ENCODE data around the gene HSPA2. TPM values are rescaled to one million over a fixed set of nuclear protein-coding genes. Genes with fewer than 3 reads are reported as not detected.

The HSPA2 gene
- polyA plus RNA-seq = 1 to 10 TPM in 1 of 3 donors, under 1 TPM in 2; 0.11 to 1.2 (median 0.73) TPM

- peaks cover 0 to 2% (median 0%) of the 10 kb centered on the region in 6 donors for H3K9me3 Mint-ChIP-seq
- H3K36me3 Mint-ChIP-seq = no peaks in the 10 kb centered on the region
- peaks cover 35 to 40% of the 10 kb centered on the region in 2 donors for H3K4me1 Mint-ChIP-seq
- peaks cover 9 to 31% (median 23%) of the 10 kb centered on the region in 3 donors for H3K27me3 Mint-ChIP-seq (ENCODE audit: low read depth in 3 of 3)
- H3K27ac Mint-ChIP-seq = peak within 1 kb of the TSS; percentile 75 to 96 (median 82)
- H3K4me3 Mint-ChIP-seq = peak within 1 kb of the TSS; percentile 94 to 98 (median 94)
- peak; percentile 94 to 96 (median 95) for DNase-seq
These were observed at the start of gene HSPA2 for GRCh38 chr14:64540208-64541202. TSS of gene HSPA2 (plus strand) at chr14:64540741. CDS start at chr14:64540850, 109 bp downstream.

GRCh38 chr14:64491637-64492036, 48.9 kb upstream of the HSPA2 start:
- Mint-ChIP-seq H3K4me3 (no peak overlapping the region), H3K4me1 (peaks cover 10 to 43% of the 10 kb centered on the region in 2 donors), H3K36me3 (peaks cover 7 to 13% (median 8%) of the 10 kb centered on the region in 3 donors), H3K9me3 (no peaks in the 10 kb centered on the region), H3K27ac (peak overlapping the region in 2 of 6 donors; percentile 24 to 52), H3K27me3 (ENCODE audit: low read depth in 3 of 3) (no peaks in the 10 kb centered on the region)
- no peak for DNase-seq

- H3K4me1 Mint-ChIP-seq = peaks cover 14 to 58% of the 10 kb centered on the region in 2 donors
- no peaks in the 10 kb centered on the region for H3K9me3 Mint-ChIP-seq
- no peaks in the 10 kb centered on the region for H3K27me3 Mint-ChIP-seq (ENCODE audit: low read depth in 3 of 3)
- peaks cover 3 to 14% (median 5%) of the 10 kb centered on the region in 3 donors for H3K36me3 Mint-ChIP-seq
- H3K4me3 Mint-ChIP-seq = no peak overlapping the region
- DNase-seq = no peak
- H3K27ac Mint-ChIP-seq = peak overlapping the region in 3 of 6 donors; percentile 15 to 51 (median 23)
These were observed 47.1 kb upstream of the HSPA2 start for GRCh38 chr14:64493455-64493854.

GRCh38 chr14:64495252-64495651, 45.3 kb upstream of the HSPA2 start:
- Mint-ChIP-seq H3K36me3 (peaks cover 0 to 14% (median 5%) of the 10 kb centered on the region in 3 donors), H3K27me3 (ENCODE audit: low read depth in 3 of 3) (no peaks in the 10 kb centered on the region), H3K4me1 (peaks cover 23 to 73% of the 10 kb centered on the region in 2 donors), H3K27ac (peak overlapping the region in 1 of 6 donors; percentile 43), H3K9me3 (no peaks in the 10 kb centered on the region), H3K4me3 (no peak overlapping the region)
- DNase-seq = no peak

GRCh38 chr14:64496764-64497163, 43.8 kb upstream of the HSPA2 start:
- Mint-ChIP-seq H3K9me3 (no peaks in the 10 kb centered on the region), H3K27ac (peak overlapping the region in 3 of 6 donors; percentile 9 to 69 (median 16)), H3K4me3 (no peak overlapping the region), H3K4me1 (peaks cover 33 to 72% of the 10 kb centered on the region in 2 donors), H3K27me3 (ENCODE audit: low read depth in 3 of 3) (no peaks in the 10 kb centered on the region), H3K36me3 (peaks cover 0 to 14% (median 5%) of the 10 kb centered on the region in 3 donors)
- DNase-seq = no peak

GRCh38 chr14:64500088-64500487, 40.5 kb upstream of the HSPA2 start:
- peak overlapping the region in 2 of 5 donors; percentile 12 to 27 for H3K4me3 Mint-ChIP-seq
- H3K27me3 Mint-ChIP-seq (ENCODE audit: low read depth in 3 of 3) = peaks cover 12 to 19% (median 17%) of the 10 kb centered on the region in 3 donors
- H3K36me3 Mint-ChIP-seq = peaks cover 0 to 8% (median 5%) of the 10 kb centered on the region in 3 donors
- DNase-seq = no peak
- peaks cover 44 to 63% of the 10 kb centered on the region in 2 donors for H3K4me1 Mint-ChIP-seq
- peaks cover 0 to 3% (median 0%) of the 10 kb centered on the region in 6 donors for H3K9me3 Mint-ChIP-seq
- peak overlapping the region; percentile 10 to 100 (median 74) for H3K27ac Mint-ChIP-seq

- Mint-ChIP-seq H3K9me3 (peaks cover 0 to 3% (median 0%) of the 10 kb centered on the region in 6 donors), H3K27me3 (ENCODE audit: low read depth in 3 of 3) (peaks cover 13 to 28% (median 28%) of the 10 kb centered on the region in 3 donors), H3K4me1 (peaks cover 58 to 73% of the 10 kb centered on the region in 2 donors), H3K4me3 (peak overlapping the region; percentile 96 to 100 (median 99)), H3K36me3 (peaks cover 0 to 7% (median 5%) of the 10 kb centered on the region in 3 donors), H3K27ac (peak overlapping the region; percentile 99 to 100 (median 99))
- DNase-seq = no peak
These were observed 39.0 kb upstream of the HSPA2 start for GRCh38 chr14:64501411-64502171.

- Mint-ChIP-seq H3K4me1 (peaks cover 63 to 73% of the 10 kb centered on the region in 2 donors), H3K4me3 (peak overlapping the region; percentile 96 to 100 (median 99)), H3K36me3 (peaks cover 0 to 5% (median 4%) of the 10 kb centered on the region in 3 donors), H3K9me3 (peaks cover 0 to 3% (median 0%) of the 10 kb centered on the region in 6 donors), H3K27me3 (ENCODE audit: low read depth in 3 of 3) (peaks cover 13 to 28% (median 28%) of the 10 kb centered on the region in 3 donors), H3K27ac (peak overlapping the region; percentile 99 to 100 (median 99))
- no peak for DNase-seq
These were observed 38.1 kb upstream of the HSPA2 start for GRCh38 chr14:64502456-64502855.

- peak overlapping the region; percentile 96 to 100 (median 99) for H3K4me3 Mint-ChIP-seq
- H3K27me3 Mint-ChIP-seq (ENCODE audit: low read depth in 3 of 3) = peaks cover 13 to 28% (median 28%) of the 10 kb centered on the region in 3 donors
- peaks cover 0 to 1% (median under 1%) of the 10 kb centered on the region in 3 donors for H3K36me3 Mint-ChIP-seq
- H3K9me3 Mint-ChIP-seq = peaks cover 0 to 3% (median 0%) of the 10 kb centered on the region in 6 donors
- peak overlapping the region; percentile 99 to 100 (median 99) for H3K27ac Mint-ChIP-seq
- peaks cover 67 to 73% of the 10 kb centered on the region in 2 donors for H3K4me1 Mint-ChIP-seq
- DNase-seq = no peak
These were observed 37.6 kb upstream of the HSPA2 start for GRCh38 chr14:64502887-64503433.

- peaks cover 73 to 79% of the 10 kb centered on the region in 2 donors for H3K4me1 Mint-ChIP-seq
- H3K27me3 Mint-ChIP-seq (ENCODE audit: low read depth in 3 of 3) = peaks cover 13 to 28% (median 28%) of the 10 kb centered on the region in 3 donors
- peak within 1 kb of the TSS; percentile 96 to 100 (median 99) for H3K4me3 Mint-ChIP-seq
- peak within 1 kb of the TSS; percentile 99 to 100 (median 100) for H3K27ac Mint-ChIP-seq
- peak; percentile 97 to 99 (median 99) for DNase-seq
- peaks cover 0 to 3% (median 0%) of the 10 kb centered on the region in 6 donors for H3K9me3 Mint-ChIP-seq
- H3K36me3 Mint-ChIP-seq = no peaks in the 10 kb centered on the region
These were observed 36.9 kb upstream of the HSPA2 start, which contains the start of gene ZBTB25 for GRCh38 chr14:64503434-64504309. TSS of gene ZBTB25 (minus strand) at chr14:64503838. CDS start at chr14:64490533, 13,305 bp downstream.

GRCh38 chr14:64504310-64504896, 36.1 kb upstream of the HSPA2 start, which contains the start of gene ZBTB1:
TSS of gene ZBTB1 (plus strand) at chr14:64504770. CDS start at chr14:64521505, 16,735 bp downstream.
- Mint-ChIP-seq H3K4me3 (peak within 1 kb of the TSS; percentile 92 to 99 (median 96)), H3K9me3 (peaks cover 0 to 3% (median 0%) of the 10 kb centered on the region in 6 donors), H3K27me3 (ENCODE audit: low read depth in 3 of 3) (peaks cover 13 to 30% (median 28%) of the 10 kb centered on the region in 3 donors), H3K27ac (peak within 1 kb of the TSS; percentile 98 to 100 (median 100)), H3K36me3 (no peaks in the 10 kb centered on the region), H3K4me1 (peaks cover 79 to 80% of the 10 kb centered on the region in 2 donors)
- peak; percentile 91 to 95 (median 93) for DNase-seq
